Stimulated activated CD4-positive, alpha-beta T cell treated with anti-CD3 and anti-CD28 coated beads, Interleukin-12 subunit alpha, Interleukin-12 subunit beta, amount 100 ng/mL, for 24 hours (primary cell): Measurements from ENCODE around the gene RNF151.
"Not testable (repeated sequence)": the region's sequence is repeated elsewhere in the genome, so short reads cannot be mapped to it uniquely, and the experiment has no call there.

ENCODE experiments used
- DNase-seq, 2 experiments: peaks; one replicate each; pipeline ENCODE4 v3.0.0-alpha.2; 2020; ENCODE audit warnings: low read depth in 2 of 2

RNF151 gene

GRCh38 chr16:1938910-1939309 lies 27.7 kb upstream of the RNF151 start:
- DNase-seq = no peak

- DNase-seq = not testable (repeated sequence)
Measured at GRCh38 chr16:1939833-1940232, 26.8 kb upstream of the RNF151 start.

- no peak for DNase-seq
Measured at GRCh38 chr16:1940273-1941161, 26.1 kb upstream of the RNF151 start.

GRCh38 chr16:1941162-1942046 lies 25.3 kb upstream of the RNF151 start:
- no peak for DNase-seq

- no peak for DNase-seq
Measured at GRCh38 chr16:1942047-1942809, 24.4 kb upstream of the RNF151 start.

GRCh38 chr16:1942810-1943726 lies 23.6 kb upstream of the RNF151 start, which contains the start of gene MSRB1:
MSRB1 (minus strand) TSS chr16:1943199; CDS start chr16:1943156, 43 bp downstream.
- peak; percentile 98 to 100 for DNase-seq

GRCh38 chr16:1944612-1945199 lies 21.9 kb upstream of the RNF151 start:
- no peak for DNase-seq

- no peak for DNase-seq
Measured at GRCh38 chr16:1945559-1946391, 20.9 kb upstream of the RNF151 start.

GRCh38 chr16:1946495-1947368 lies 19.9 kb upstream of the RNF151 start:
- no peak for DNase-seq

- DNase-seq = no peak
Measured at GRCh38 chr16:1947369-1947670, 19.3 kb upstream of the RNF151 start.

GRCh38 chr16:1949507-1949906 lies 17.1 kb upstream of the RNF151 start:
- no peak for DNase-seq

GRCh38 chr16:1950047-1950446 lies 16.6 kb upstream of the RNF151 start:
- no peak for DNase-seq

GRCh38 chr16:1950559-1950958 lies 16.1 kb upstream of the RNF151 start:
- no peak for DNase-seq

GRCh38 chr16:1953734-1954133 lies 12.9 kb upstream of the RNF151 start:
- no peak for DNase-seq

- DNase-seq = not testable (repeated sequence)
Measured at GRCh38 chr16:1957434-1958142, 9.1 kb upstream of the RNF151 start.

- not testable (repeated sequence) for DNase-seq
Measured at GRCh38 chr16:1958143-1958491, 8.5 kb upstream of the RNF151 start.

GRCh38 chr16:1958715-1959268 lies 7.9 kb upstream of the RNF151 start:
- no peak for DNase-seq
